ENCODE measurements around the gene CEBPB.

CEBPB gene

DNA sequence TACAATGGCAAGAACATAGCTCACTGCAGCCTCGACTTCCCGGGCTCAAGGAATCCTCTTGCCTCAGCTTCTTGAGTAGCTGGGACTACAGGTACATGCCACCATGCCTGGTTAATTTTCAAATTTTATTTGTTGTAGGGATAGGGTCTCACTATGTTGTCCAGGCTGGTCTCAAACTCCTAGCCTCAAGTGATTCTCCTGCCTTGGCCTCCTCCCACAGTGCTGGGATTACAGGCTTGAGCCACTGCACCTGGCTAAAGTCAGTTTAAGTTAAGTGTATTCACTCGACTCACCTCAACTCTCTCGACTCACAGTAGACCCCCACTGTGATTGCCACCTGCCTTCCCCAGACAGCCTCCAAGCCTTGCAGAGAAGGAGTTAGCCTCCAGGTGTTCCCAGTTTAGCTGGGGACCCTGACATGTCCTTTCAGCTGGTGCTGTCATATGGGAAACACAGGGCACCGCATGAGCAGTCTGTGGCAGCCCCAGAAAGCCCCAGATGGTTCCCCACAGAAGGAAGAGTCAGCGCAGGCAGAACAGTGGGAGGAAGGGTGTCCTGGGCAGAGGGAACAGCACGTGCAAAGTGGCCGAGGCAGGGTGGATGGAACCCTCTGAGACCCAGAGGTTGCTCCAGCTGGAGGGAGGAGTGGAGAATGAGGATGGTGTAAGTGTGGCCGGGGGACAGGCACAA, 40.4 kb downstream of the CEBPB start:
- TF ChIP-seq, protein P1, sequence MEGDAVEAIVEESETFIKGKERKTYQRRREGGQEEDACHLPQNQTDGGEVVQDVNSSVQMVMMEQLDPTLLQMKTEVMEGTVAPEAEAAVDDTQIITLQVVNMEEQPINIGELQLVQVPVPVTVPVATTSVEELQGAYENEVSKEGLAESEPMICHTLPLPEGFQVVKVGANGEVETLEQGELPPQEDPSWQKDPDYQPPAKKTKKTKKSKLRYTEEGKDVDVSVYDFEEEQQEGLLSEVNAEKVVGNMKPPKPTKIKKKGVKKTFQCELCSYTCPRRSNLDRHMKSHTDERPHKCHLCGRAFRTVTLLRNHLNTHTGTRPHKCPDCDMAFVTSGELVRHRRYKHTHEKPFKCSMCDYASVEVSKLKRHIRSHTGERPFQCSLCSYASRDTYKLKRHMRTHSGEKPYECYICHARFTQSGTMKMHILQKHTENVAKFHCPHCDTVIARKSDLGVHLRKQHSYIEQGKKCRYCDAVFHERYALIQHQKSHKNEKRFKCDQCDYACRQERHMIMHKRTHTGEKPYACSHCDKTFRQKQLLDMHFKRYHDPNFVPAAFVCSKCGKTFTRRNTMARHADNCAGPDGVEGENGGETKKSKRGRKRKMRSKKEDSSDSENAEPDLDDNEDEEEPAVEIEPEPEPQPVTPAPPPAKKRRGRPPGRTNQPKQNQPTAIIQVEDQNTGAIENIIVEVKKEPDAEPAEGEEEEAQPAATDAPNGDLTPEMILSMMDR (IDR thresholded peaks at IDR 0.05; ENCODE audit: low read length), result no peak
- no peak for TF ChIP-seq EZH2 (optimal IDR thresholded peaks at IDR 0.05; ENCODE audit: low read depth, low read length)
- no peak for TF ChIP-seq EZH2phosphoT487 (IDR thresholded peaks at IDR 0.05; ENCODE audit: low read length)
- DNase-seq, result no peak
- Histone ChIP-seq H3K9me3 (replicated peaks; ENCODE audit: insufficient read depth, low read length) (no peaks in the 10 kb centered on the region), H3F3A (ENCODE audit: insufficient read depth, low read length) (no peaks in the 10 kb centered on the region), H3K4me3 (ENCODE audit: low read length) (no peak overlapping the region), H3K79me2 (ENCODE audit: low read length) (no peaks in the 10 kb centered on the region), H4K20me1 (ENCODE audit: insufficient read depth, low read length) (no peaks in the 10 kb centered on the region), H3K27me3 (replicated peaks; ENCODE audit: insufficient read depth, low read length) (peaks cover 46% of the 10 kb centered on the region), H3K4me2 (ENCODE audit: low read depth, low read length) (no peak overlapping the region), H3K36me3 (replicated peaks; ENCODE audit: insufficient read depth, low read length) (no peaks in the 10 kb centered on the region), H3K9me2 (replicated peaks; ENCODE audit: insufficient read depth, low read length) (no peaks in the 10 kb centered on the region), H2AFZ (ENCODE audit: low read length) (no peak overlapping the region), H3K9ac (ENCODE audit: low read length) (no peak overlapping the region), H3K4me1 (ENCODE audit: low read length) (no peaks in the 10 kb centered on the region), H3K27ac (ENCODE audit: low read length) (no peak overlapping the region)

DNA sequence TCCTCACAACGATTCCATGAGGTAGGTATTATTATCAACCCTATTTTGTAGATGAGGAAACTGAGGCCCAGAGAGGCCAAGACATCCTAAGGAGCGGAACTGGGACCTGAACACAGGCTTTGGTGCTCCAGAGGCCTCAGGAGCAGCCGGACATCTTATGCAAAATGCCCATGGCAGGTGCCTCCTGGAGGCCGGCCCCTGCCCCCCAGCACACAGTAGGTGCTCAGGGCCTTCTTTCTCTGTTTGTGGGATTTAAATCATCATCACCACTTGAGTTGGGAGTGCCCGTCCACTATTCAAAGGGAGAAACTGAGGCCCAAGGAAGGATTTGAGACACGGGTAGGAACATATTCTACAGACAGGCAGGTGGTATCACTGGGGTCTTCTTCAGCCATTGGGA, 41.2 kb downstream of the CEBPB start:
- H3K27me3 ChIP-seq (replicated peaks; ENCODE audit: insufficient read depth, low read length), result peaks cover 46% of the 10 kb centered on the region
- no peaks in the 10 kb centered on the region for H3K9me2 ChIP-seq (replicated peaks; ENCODE audit: insufficient read depth, low read length)
- no peaks in the 10 kb centered on the region for H3K36me3 ChIP-seq (replicated peaks; ENCODE audit: insufficient read depth, low read length)
- no peak for TF ChIP-seq EZH2 (optimal IDR thresholded peaks at IDR 0.05; ENCODE audit: low read depth, low read length)
- TF ChIP-seq, protein P1 (IDR thresholded peaks at IDR 0.05; ENCODE audit: low read length), result no peak
- DNase-seq, result no peak
- H2AFZ ChIP-seq (ENCODE audit: low read length), result no peak overlapping the region
- H3K9ac ChIP-seq (ENCODE audit: low read length), result no peak overlapping the region
- no peaks in the 10 kb centered on the region for H3K79me2 ChIP-seq (ENCODE audit: low read length)
- H3K4me1 ChIP-seq (ENCODE audit: low read length), result no peaks in the 10 kb centered on the region
- no peak overlapping the region for H3K4me3 ChIP-seq (ENCODE audit: low read length)
- no peak overlapping the region for H3K27ac ChIP-seq (ENCODE audit: low read length)
- no peak overlapping the region for H3K4me2 ChIP-seq (ENCODE audit: low read depth, low read length)
- H4K20me1 ChIP-seq (ENCODE audit: insufficient read depth, low read length), result no peaks in the 10 kb centered on the region
- no peaks in the 10 kb centered on the region for H3K9me3 ChIP-seq (replicated peaks; ENCODE audit: insufficient read depth, low read length)
- no peaks in the 10 kb centered on the region for H3F3A ChIP-seq (ENCODE audit: insufficient read depth, low read length)

DNA sequence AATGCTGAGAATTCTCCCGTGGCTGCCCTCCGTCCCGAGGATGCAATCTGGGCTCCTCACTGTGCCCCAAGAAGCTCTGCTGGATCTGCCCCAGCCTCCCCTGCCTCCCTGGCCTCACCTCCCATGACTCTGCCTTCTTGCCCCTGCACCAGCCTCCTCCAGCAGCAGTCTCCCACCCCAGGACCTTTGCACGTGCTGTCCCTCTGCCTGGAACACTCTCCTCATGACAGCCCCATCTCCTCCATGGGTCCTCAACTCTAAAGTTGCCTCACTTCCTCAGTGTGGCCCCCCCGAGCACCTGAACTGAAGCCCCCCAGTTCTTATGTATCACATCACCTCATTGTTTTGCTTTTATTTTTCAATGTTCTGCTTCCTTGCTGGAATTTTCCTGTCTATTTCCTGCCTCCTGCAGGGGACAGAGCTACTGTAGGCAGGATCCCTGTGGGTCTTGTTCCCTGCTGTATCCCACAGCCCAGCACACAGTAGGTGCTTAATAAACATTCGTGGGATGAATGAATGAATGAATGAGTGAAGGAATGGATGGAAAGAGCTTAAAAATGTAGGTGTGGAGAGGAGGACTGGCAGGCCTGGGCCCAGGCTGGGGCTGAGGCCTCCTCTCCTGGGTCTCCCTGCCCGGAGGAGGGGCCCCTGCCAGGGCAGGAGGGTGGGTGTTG, 42.2 kb downstream of the CEBPB start:
- Histone ChIP-seq H4K20me1 (ENCODE audit: insufficient read depth, low read length) (no peaks in the 10 kb centered on the region), H3K27me3 (replicated peaks; ENCODE audit: insufficient read depth, low read length) (peaks cover 42% of the 10 kb centered on the region), H3F3A (ENCODE audit: insufficient read depth, low read length) (no peaks in the 10 kb centered on the region), H3K27ac (ENCODE audit: low read length) (no peak overlapping the region), H2AFZ (ENCODE audit: low read length) (no peak overlapping the region), H3K9me2 (replicated peaks; ENCODE audit: insufficient read depth, low read length) (no peaks in the 10 kb centered on the region), H3K4me2 (ENCODE audit: low read depth, low read length) (no peak overlapping the region), H3K36me3 (replicated peaks; ENCODE audit: insufficient read depth, low read length) (no peaks in the 10 kb centered on the region), H3K4me1 (ENCODE audit: low read length) (no peaks in the 10 kb centered on the region), H3K4me3 (ENCODE audit: low read length) (no peak overlapping the region), H3K9ac (ENCODE audit: low read length) (no peak overlapping the region), H3K79me2 (ENCODE audit: low read length) (no peaks in the 10 kb centered on the region), H3K9me3 (replicated peaks; ENCODE audit: insufficient read depth, low read length) (no peaks in the 10 kb centered on the region)
- TF ChIP-seq EZH2 (optimal IDR thresholded peaks at IDR 0.05; ENCODE audit: low read depth, low read length) (no peak), EZH2phosphoT487 (IDR thresholded peaks at IDR 0.05; ENCODE audit: low read length) (no peak)
- TF ChIP-seq, protein P1 (IDR thresholded peaks at IDR 0.05; ENCODE audit: low read length), result no peak
- DNase-seq, result no peak
